ENCODE data around the gene YKT6. TPM values are rescaled to one million over a fixed set of nuclear protein-coding genes. Genes with fewer than 3 reads are reported as not detected.

Gene YKT6
- total and polyA plus RNA-seq, 2 donors (not counting 1 experiment from before 2014, with no cell fraction given) = 36.5 to 62.3 TPM

DNA sequence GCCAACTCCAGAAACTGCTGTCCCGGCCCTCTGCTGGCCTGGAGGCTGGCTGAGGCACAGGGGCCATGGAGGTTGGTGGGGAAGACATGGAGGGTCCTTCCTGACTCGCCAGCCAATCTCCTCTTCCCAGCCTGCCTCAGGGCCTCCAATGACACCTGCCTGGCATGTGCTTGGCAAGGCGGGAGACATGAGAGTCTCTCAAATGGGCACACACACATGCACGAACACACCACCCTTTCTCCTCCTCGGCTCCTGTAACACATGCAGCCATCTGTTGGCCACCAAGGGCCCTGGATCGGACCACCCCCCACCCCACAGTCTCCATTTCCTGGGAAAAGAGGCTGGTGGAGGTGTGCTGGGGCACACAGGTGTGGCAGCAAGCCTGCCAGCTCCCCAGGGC, 56.4 kb downstream of the YKT6 start:
- Mint-ChIP-seq H3K27ac (no peak overlapping the region), H3K4me3 (no peak overlapping the region), H3K9me3 (ENCODE audit: insufficient read depth) (no peaks in the 10 kb centered on the region), H3K27me3 (no peaks in the 10 kb centered on the region), H3K4me1 (peaks cover 29% of the 10 kb centered on the region)
- ChIA-PET CTCF (interaction anchor here (2.2 kb wide), 1 partner anchor 15 kb away, joined by 11 read pairs; no protein-coding TSS in a partner anchor), POLR2A (no interaction called here)
- Histone ChIP-seq H3K9me3 (ENCODE audit: control extremely low read depth in 1 of 3, control insufficient read depth in 2 of 3, insufficient read depth in 1 of 3, low read length in 2 of 3) (peaks cover 0 to 5% (median 0%) of the 10 kb centered on the region in 3 donors), H3K79me2 (ENCODE audit: control insufficient read depth, insufficient read depth, low read length) (no peaks in the 10 kb centered on the region), H3K4me1 (ENCODE audit: control insufficient read depth in 2 of 2, insufficient read depth in 2 of 2, low read length in 2 of 2) (peaks cover 24 to 34% of the 10 kb centered on the region in 2 donors), H4K20me1 (ENCODE audit: control insufficient read depth, insufficient read depth, low read length, poor library complexity, severe bottlenecking) (no peaks in the 10 kb centered on the region), H2AFZ (ENCODE audit: insufficient read depth, low read depth, low read length, poor library complexity, severe bottlenecking) (peak overlapping the region; percentile 89), H3K9ac (ENCODE audit: low read length) (peak overlapping the region; percentile 51), H3K36me3 (replicated peaks in 1 of 2; ENCODE audit: control extremely low read depth in 1 of 2, control insufficient read depth in 1 of 2, extremely low read depth in 1 of 2, insufficient read depth in 2 of 2, low read length in 1 of 2) (no peaks in the 10 kb centered on the region), H3K4me2 (replicated peaks; ENCODE audit: low read depth, low read length, poor library complexity, severe bottlenecking) (peak overlapping the region; percentile 74), H3K4me3 (ENCODE audit: control extremely low read depth in 1 of 5, extremely low read depth in 1 of 5, insufficient read depth in 1 of 5, low read depth in 2 of 5, low read length in 4 of 5) (no peak overlapping the region), H3K27me3 (replicated peaks in 1 of 4; ENCODE audit: control extremely low read depth in 1 of 4, control insufficient read depth in 3 of 4, insufficient read depth in 4 of 4, low read length in 3 of 4) (no peaks in the 10 kb centered on the region), H3K27ac (ENCODE audit: low read length in 2 of 2) (peak overlapping the region; percentile 39 to 58)
- TF ChIP-seq EZH2 (IDR thresholded peaks at IDR 0.05; ENCODE audit: borderline replicate concordance, insufficient read depth, low read depth, low read length, poor library complexity, severe bottlenecking) = no peak
- TF ChIP-seq, protein P1, sequence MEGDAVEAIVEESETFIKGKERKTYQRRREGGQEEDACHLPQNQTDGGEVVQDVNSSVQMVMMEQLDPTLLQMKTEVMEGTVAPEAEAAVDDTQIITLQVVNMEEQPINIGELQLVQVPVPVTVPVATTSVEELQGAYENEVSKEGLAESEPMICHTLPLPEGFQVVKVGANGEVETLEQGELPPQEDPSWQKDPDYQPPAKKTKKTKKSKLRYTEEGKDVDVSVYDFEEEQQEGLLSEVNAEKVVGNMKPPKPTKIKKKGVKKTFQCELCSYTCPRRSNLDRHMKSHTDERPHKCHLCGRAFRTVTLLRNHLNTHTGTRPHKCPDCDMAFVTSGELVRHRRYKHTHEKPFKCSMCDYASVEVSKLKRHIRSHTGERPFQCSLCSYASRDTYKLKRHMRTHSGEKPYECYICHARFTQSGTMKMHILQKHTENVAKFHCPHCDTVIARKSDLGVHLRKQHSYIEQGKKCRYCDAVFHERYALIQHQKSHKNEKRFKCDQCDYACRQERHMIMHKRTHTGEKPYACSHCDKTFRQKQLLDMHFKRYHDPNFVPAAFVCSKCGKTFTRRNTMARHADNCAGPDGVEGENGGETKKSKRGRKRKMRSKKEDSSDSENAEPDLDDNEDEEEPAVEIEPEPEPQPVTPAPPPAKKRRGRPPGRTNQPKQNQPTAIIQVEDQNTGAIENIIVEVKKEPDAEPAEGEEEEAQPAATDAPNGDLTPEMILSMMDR (IDR thresholded peaks at IDR 0.05) = no peak
- DNase-seq (no peak), ATAC-seq (ENCODE audit: low read depth) (no peak)
- WGBS (ENCODE audit: insufficient coverage) = 100% methylated on average over 1 of the region's 6 CpGs
- intact Hi-C loops (cut with micrococcal nuclease) = loop anchor here (5.0 kb wide), 1 partner anchor 80 kb away; no protein-coding TSS in a partner anchor

GRCh38 chr7:44257618-44258422, 57.0 kb downstream of the YKT6 start:
- Histone ChIP-seq H3K79me2 (ENCODE audit: control insufficient read depth, insufficient read depth, low read length) (no peaks in the 10 kb centered on the region), H3K9ac (ENCODE audit: low read length) (peak overlapping the region; percentile 51), H4K20me1 (ENCODE audit: control insufficient read depth, insufficient read depth, low read length, poor library complexity, severe bottlenecking) (no peaks in the 10 kb centered on the region), H3K4me3 (ENCODE audit: control extremely low read depth in 1 of 5, extremely low read depth in 1 of 5, insufficient read depth in 1 of 5, low read depth in 2 of 5, low read length in 4 of 5) (peak overlapping the region in 1 of 5 experiments; percentile 39), H3K27me3 (replicated peaks in 1 of 4; ENCODE audit: control extremely low read depth in 1 of 4, control insufficient read depth in 3 of 4, insufficient read depth in 4 of 4, low read length in 3 of 4) (no peaks in the 10 kb centered on the region), H3K36me3 (replicated peaks in 1 of 2; ENCODE audit: control extremely low read depth in 1 of 2, control insufficient read depth in 1 of 2, extremely low read depth in 1 of 2, insufficient read depth in 2 of 2, low read length in 1 of 2) (no peaks in the 10 kb centered on the region), H3K9me3 (ENCODE audit: control extremely low read depth in 1 of 3, control insufficient read depth in 2 of 3, insufficient read depth in 1 of 3, low read length in 2 of 3) (peaks cover 0 to 5% (median 0%) of the 10 kb centered on the region in 3 donors), H3K4me1 (ENCODE audit: control insufficient read depth in 2 of 2, insufficient read depth in 2 of 2, low read length in 2 of 2) (peaks cover 24 to 34% of the 10 kb centered on the region in 2 donors), H3K4me2 (replicated peaks; ENCODE audit: low read depth, low read length, poor library complexity, severe bottlenecking) (peak overlapping the region; percentile 74), H3K27ac (ENCODE audit: low read length in 2 of 2) (peak overlapping the region; percentile 39 to 58), H2AFZ (ENCODE audit: insufficient read depth, low read depth, low read length, poor library complexity, severe bottlenecking) (peak overlapping the region; percentile 89)
- Mint-ChIP-seq H3K27ac (peak overlapping the region; percentile 46), H3K4me1 (peaks cover 29% of the 10 kb centered on the region), H3K4me3 (peak overlapping the region; percentile 77), H3K9me3 (ENCODE audit: insufficient read depth) (no peaks in the 10 kb centered on the region), H3K27me3 (no peaks in the 10 kb centered on the region)
- ATAC-seq (ENCODE audit: low read depth) (peak; percentile 73), DNase-seq (peak; percentile 67)
- 19% methylated on average over 18 of the region's 18 CpGs for whole genome bisulfite sequencing (ENCODE audit: insufficient coverage)
- ChIA-PET CTCF (interaction anchor here (2.2 kb wide), 1 partner anchor 16 kb away, joined by 11 read pairs; no protein-coding TSS in a partner anchor), POLR2A (no interaction called here)
- intact Hi-C loops (cut with micrococcal nuclease) = loop anchor here (5.0 kb wide), 1 partner anchor 79 kb away; no protein-coding TSS in a partner anchor
- TF ChIP-seq, protein P1 (IDR thresholded peaks at IDR 0.05) = no peak
- no peak for TF ChIP-seq EZH2 (IDR thresholded peaks at IDR 0.05; ENCODE audit: borderline replicate concordance, insufficient read depth, low read depth, low read length, poor library complexity, severe bottlenecking)

All from B cell (primary cell).